H1 (cell line): ENCODE measurements around the gene CPEB3. TPM values are rescaled to one million over a fixed set of nuclear protein-coding genes. Genes with fewer than 3 reads are reported as not detected.

Experiments
- CTCF ChIA-PET: fragments of 300-600 bp; sonication (Branson Sonifier 250); formaldehyde crosslinking; loops from one replicate; lab custom pipeline; 2021; ENCODE audit not compliant: partially characterized antibody; lab: Charles Lee
- POLR2A ChIA-PET: fragments of 300-600 bp; sonication (Branson Sonifier 250); formaldehyde crosslinking; loops from one replicate; lab custom pipeline; 2021; ENCODE audit warnings: inconsistent platforms; ENCODE audit not compliant: partially characterized antibody; lab: Charles Lee
- DNase-seq, 2 experiments: peaks; one replicate each; pipeline versions ENCODE4 v3.0.0 to v3.0.0-alpha.2; 2010 to 2022; ENCODE audit warnings: low spot score in 2 of 2, low read depth in 1 of 2, mixed read lengths in 1 of 2
- FAIRE-seq: peaks from 2 replicates; lab custom pipeline; 2011; peaks lifted over from hg19 to GRCh38; lab: Jason Lieb, UNC
- H2AFZ ChIP-seq: 2 replicates; pipeline ENCODE4 v1.8.1; 2012; ENCODE audit warnings: low read length, inconsistent platforms
- H2AK5ac ChIP-seq: 2 replicates; pipeline ENCODE4 v1.6.1; 2013; ENCODE audit warnings: low read depth, low read length
- H2BK120ac ChIP-seq: replicated peaks from 2 replicates; pipeline ENCODE3; 2013; ENCODE audit warnings: low read depth, low read length, inconsistent platforms
- H2BK12ac ChIP-seq: 2 replicates; pipeline ENCODE4 v1.6.1; 2013; ENCODE audit warnings: low read depth, low read length
- H2BK15ac ChIP-seq: 2 replicates; pipeline ENCODE4 v1.6.1; 2013; ENCODE audit warnings: low read length
- H2BK20ac ChIP-seq: 2 replicates; pipeline ENCODE4 v1.6.1; 2013; ENCODE audit warnings: low read length
- H2BK5ac ChIP-seq: 2 replicates; pipeline ENCODE4 v1.6.1; 2013; ENCODE audit warnings: low read depth, low read length
- H3K14ac ChIP-seq: 2 replicates; pipeline ENCODE4 v1.6.1; 2013; ENCODE audit warnings: inconsistent platforms; ENCODE audit not compliant: insufficient read length
- H3K18ac ChIP-seq: 2 replicates; pipeline ENCODE4 v1.6.1; 2013; ENCODE audit warnings: low read length; ENCODE audit errors: extremely low read depth
- H3K23ac ChIP-seq: 2 replicates; pipeline ENCODE4 v1.6.1; 2013; ENCODE audit warnings: inconsistent platforms; ENCODE audit not compliant: insufficient read length
- H3K23me2 ChIP-seq: 2 replicates; pipeline ENCODE4 v1.6.1; 2013; ENCODE audit warnings: low read depth, low read length
- H3K27ac ChIP-seq: 2 replicates; pipeline ENCODE4 v1.6.1; 2011; ENCODE audit warnings: low read depth, low read length, inconsistent platforms
- H3K27me3 ChIP-seq, 4 experiments: replicated peaks in 1 of 4; 1 replicate in 1 of 4; 2 replicates in 3 of 4; pipeline versions ENCODE4 v1.6.1 to v1.8.1; 2011 to 2013; ENCODE audit warnings: low read length in 3 of 4, mild to moderate bottlenecking in 3 of 4, inconsistent platforms in 2 of 4, mixed read lengths in 2 of 4, moderate library complexity in 1 of 4; ENCODE audit not compliant: control insufficient read depth in 3 of 4, insufficient read depth in 3 of 4; ENCODE audit errors: extremely low read depth in 1 of 4
- H3K36me3 ChIP-seq, 4 experiments: 2 replicates each; pipeline versions ENCODE4 v1.6.1 to v1.8.1; 2011 to 2013; ENCODE audit warnings: mild to moderate bottlenecking in 4 of 4, low read length in 3 of 4, moderate library complexity in 2 of 4, control low read depth in 1 of 4, inconsistent platforms in 1 of 4; ENCODE audit not compliant: insufficient read depth in 4 of 4, control insufficient read depth in 2 of 4
- H3K4ac ChIP-seq: replicated peaks from 2 replicates; pipeline ENCODE3; 2013; ENCODE audit warnings: low read length, low read depth, mixed read lengths, inconsistent platforms; ENCODE audit not compliant: insufficient read length
- H3K4me1 ChIP-seq, 4 experiments: replicated peaks in 1 of 4; 1 replicate in 1 of 4; 2 replicates in 3 of 4; pipeline versions ENCODE4 v1.6.1 to v1.8.1; 2011 to 2013; ENCODE audit warnings: low read length in 3 of 4, inconsistent platforms in 2 of 4, mixed read lengths in 1 of 4; ENCODE audit not compliant: insufficient read depth in 4 of 4, control insufficient read depth in 3 of 4
- H3K4me2 ChIP-seq, 2 experiments: 2 replicates each; pipeline versions ENCODE4 v1.6.1 to v1.8.1; 2011 to 2013; ENCODE audit warnings: low read depth in 2 of 2, low read length in 2 of 2, control low read depth in 1 of 2, inconsistent platforms in 1 of 2, mild to moderate bottlenecking in 1 of 2; ENCODE audit not compliant: insufficient read depth in 1 of 2
- H3K4me3 ChIP-seq, 4 experiments: fragments of 200-600, 300-600 bp in 1 of 4; sonication (generic), shearing (Covaris generic), sonication (Bioruptor Twin) in 1 of 4; 2 replicates each; pipeline versions ENCODE4 v1.5.1 to v1.8.1; 2011 to 2016; ENCODE audit warnings: low read length in 4 of 4, low read depth in 3 of 4, control low read depth in 2 of 4, inconsistent platforms in 2 of 4, mild to moderate bottlenecking in 2 of 4, mixed read lengths in 1 of 4, moderate library complexity in 1 of 4; ENCODE audit not compliant: insufficient read depth in 2 of 4; ENCODE audit errors: extremely low read depth in 1 of 4
- H3K56ac ChIP-seq: replicated peaks from 2 replicates; pipeline ENCODE3; 2013; ENCODE audit warnings: low read depth, mild to moderate bottlenecking, mixed read lengths, low read length, inconsistent platforms; ENCODE audit not compliant: insufficient read length
- H3K79me1 ChIP-seq: 2 replicates; pipeline ENCODE4 v1.6.1; 2013; ENCODE audit warnings: low read depth, low read length, control low read depth
- H3K79me2 ChIP-seq, 2 experiments: 2 replicates each; pipeline versions ENCODE4 v1.6.1 to v1.8.1; 2012 to 2013; ENCODE audit warnings: low read length in 2 of 2, mild to moderate bottlenecking in 2 of 2, inconsistent platforms in 1 of 2; ENCODE audit not compliant: insufficient read depth in 2 of 2, control insufficient read depth in 1 of 2
- H3K9ac ChIP-seq, 4 experiments: replicated peaks in 1 of 4; 1 replicate in 1 of 4; 2 replicates in 3 of 4; pipeline versions ENCODE4 v1.6.1 to v1.8.1; 2011 to 2013; ENCODE audit warnings: low read depth in 3 of 4, low read length in 3 of 4, control low read depth in 2 of 4, mild to moderate bottlenecking in 2 of 4, moderate library complexity in 2 of 4, inconsistent platforms in 1 of 4; ENCODE audit errors: extremely low read depth in 1 of 4
- H3K9me3 ChIP-seq, 2 experiments: 2 replicates each; pipeline versions ENCODE4 v1.6.1 to v1.8.1; 2012 to 2013; ENCODE audit warnings: mild to moderate bottlenecking in 2 of 2, moderate library complexity in 2 of 2, control low read depth in 1 of 2, inconsistent platforms in 1 of 2, low read depth in 1 of 2, low read length in 1 of 2, mixed read lengths in 1 of 2; ENCODE audit not compliant: insufficient read depth in 2 of 2
- H4K20me1 ChIP-seq, 2 experiments: replicated peaks in 1 of 2; 2 replicates each; pipeline versions ENCODE3 to v1.8.1; 2011 to 2013; ENCODE audit warnings: inconsistent platforms in 2 of 2, low read length in 2 of 2, mild to moderate bottlenecking in 1 of 2; ENCODE audit not compliant: insufficient read depth in 2 of 2, control insufficient read depth in 1 of 2
- H4K5ac ChIP-seq: 2 replicates; pipeline ENCODE4 v1.6.1; 2013; ENCODE audit warnings: low read length, low read depth, mixed read lengths, inconsistent platforms; ENCODE audit not compliant: insufficient read length
- H4K8ac ChIP-seq: 2 replicates; pipeline ENCODE4 v1.8.0; 2013; ENCODE audit warnings: mild to moderate bottlenecking, moderate library complexity, low read length, inconsistent platforms; ENCODE audit not compliant: insufficient read depth; ENCODE audit errors: extremely low read depth
- H4K91ac ChIP-seq: replicated peaks from 2 replicates; pipeline ENCODE3; 2013; ENCODE audit warnings: low read length, mixed read lengths, inconsistent platforms; ENCODE audit not compliant: insufficient read length
- CHD1 ChIP-seq: IDR thresholded peaks from 2 replicates; pipeline ENCODE4 v1.6.1; 2012; ENCODE audit warnings: low read depth, low read length, improper control_type of control experiment
- FOSL1 ChIP-seq: IDR thresholded peaks from 2 replicates; pipeline ENCODE4 v1.6.1; 2011; ENCODE audit warnings: mild to moderate bottlenecking, low read depth, low read length, moderate library complexity; ENCODE audit not compliant: insufficient read depth
- HDAC2 ChIP-seq, 2 experiments: fragments of 300-600 bp in 1 of 2; sonication (generic) in 1 of 2; IDR thresholded peaks; 2 replicates each; pipeline ENCODE4 v1.6.1; 2011 to 2012; ENCODE audit warnings: low read depth in 2 of 2, low read length in 2 of 2, mild to moderate bottlenecking in 2 of 2, moderate library complexity in 2 of 2, borderline replicate concordance in 1 of 2, inconsistent platforms in 1 of 2
- KDM4A ChIP-seq: IDR thresholded peaks from one replicate; pipeline ENCODE4 v1.7.1; 2012; ENCODE audit warnings: low read depth, mild to moderate bottlenecking, moderate library complexity, low read length, inconsistent platforms; ENCODE audit not compliant: severe bottlenecking
- NRF1 ChIP-seq: IDR thresholded peaks from 2 replicates; pipeline ENCODE4 v1.6.1; 2011; ENCODE audit warnings: mild to moderate bottlenecking, low read depth, low read length, improper control_type of control experiment
- PHF8 ChIP-seq: fragments of 200-600 bp; sonication (generic); conservative IDR thresholded peaks from 2 replicates; pipeline ENCODE4 v1.7.1; 2012; ENCODE audit warnings: low read depth, mild to moderate bottlenecking, inconsistent platforms, low read length, moderate library complexity
- RBBP5 ChIP-seq: IDR thresholded peaks from 2 replicates; pipeline ENCODE4 v1.7.1; 2012; ENCODE audit warnings: low read depth, mild to moderate bottlenecking, inconsistent platforms, low read length, moderate library complexity, borderline replicate concordance
- RNF2 ChIP-seq: fragments of 200-900, 300-1000 bp; sonication (generic); IDR thresholded peaks from 2 replicates; pipeline ENCODE4 v1.7.1; 2016; ENCODE audit warnings: borderline replicate concordance, low read depth, mild to moderate bottlenecking, antibody characterized with exemption, low read length; ENCODE audit not compliant: poor library complexity, severe bottlenecking; ENCODE audit errors: missing control alignments
- SIX5 ChIP-seq: IDR thresholded peaks from 2 replicates; pipeline ENCODE4 v1.6.1; 2011; ENCODE audit warnings: mild to moderate bottlenecking, low read depth, low read length
- SP2 ChIP-seq: IDR thresholded peaks from 2 replicates; pipeline ENCODE4 v1.6.1; 2012; ENCODE audit warnings: mild to moderate bottlenecking, low read length, inconsistent platforms
- SUZ12 ChIP-seq: fragments of 200-600 bp; sonication (generic); IDR thresholded peaks from 2 replicates; pipeline ENCODE4 v1.6.1; 2012; ENCODE audit warnings: mild to moderate bottlenecking, inconsistent platforms, low read length, moderate library complexity, mixed read lengths
- TCF12 ChIP-seq: IDR thresholded peaks from 2 replicates; pipeline ENCODE4 v1.6.1; 2011; ENCODE audit warnings: low read depth, mild to moderate bottlenecking, low read length
- WGBS, 2 experiments: shearing (Covaris generic) in 1 of 2; methylation state at CpG; one replicate each; pipeline versions ENCODE4 v1.1.6 to v1.1.7; 2013 to 2015; ENCODE audit warnings: low lambda C conversion rate in 2 of 2, mixed read lengths in 2 of 2, inconsistent platforms in 1 of 2, low coverage in 1 of 2, missing lambda C conversion rate in 1 of 2; ENCODE audit not compliant: insufficient replicate concordance in 2 of 2, insufficient coverage in 1 of 2, insufficient read length in 1 of 2; ENCODE audit errors: extremely low coverage in 1 of 2, missing lambda C conversion rate in 1 of 2; 5-methylcytosine and 5-hydroxymethylcytosine counted together
- polyA plus RNA-seq, 7 experiments: library from polyadenylated mRNA; depleted of rRNA in 3 of 7; stranded (reverse) in 5 of 7; unstranded in 2 of 7; fragments of >200 nt in 5 of 7; fragments of 200-250 nt in 2 of 7; gene quantifications; 1 replicate in 5 of 7; 2 replicates in 1 of 7; 4 replicates in 1 of 7; pipeline versions ENCODE4 v1.2.1 to v1.2.3, GENCODE V29; 2011 to 2013; ENCODE audit warnings: missing spikeins in 2 of 7, mixed read lengths in 2 of 7
- total RNA-seq: library from RNA; stranded (reverse); fragmentation: NEBNext Ultra II Directional; extraction: Animal tissue kit (Norgen Biotek cat#: 25700); gene quantifications from 2 replicates; pipeline ENCODE4 v1.2.1, GENCODE V29; 2021

Gene CPEB3
- total and polyA plus RNA-seq, 2 of the 8 experiments (the other 6 are each of a cell fraction or from before 2014, with no cell fraction given) = 0.39 to 1.7 TPM

DNA sequence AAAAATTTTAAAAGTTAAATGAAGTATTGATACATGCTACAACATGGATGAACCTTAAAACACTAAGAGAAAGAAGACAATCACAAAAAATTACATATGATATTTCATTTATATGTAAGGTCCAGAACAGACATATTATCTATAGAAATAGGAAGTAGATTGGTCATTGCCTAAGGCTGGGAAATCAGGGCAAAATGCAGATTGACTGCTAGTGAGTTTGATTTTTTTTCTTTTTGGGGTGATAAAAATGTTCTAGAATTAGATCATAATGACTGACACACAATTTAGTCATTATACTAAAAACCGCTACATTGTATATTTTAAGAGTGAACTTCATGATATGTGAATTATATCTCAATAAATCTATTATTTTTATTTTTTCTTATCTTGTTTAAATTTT lies 88.3 kb downstream of the CPEB3 start:
- no peak overlapping the region for H3K18ac ChIP-seq
- H2AK5ac ChIP-seq = no peak overlapping the region
- H3K4me1 ChIP-seq = no peaks in the 10 kb centered on the region
- H2AFZ ChIP-seq = no peak overlapping the region
- no peak overlapping the region for H2BK12ac ChIP-seq
- no peak overlapping the region for H3K4me2 ChIP-seq
- H3K27ac ChIP-seq = no peak overlapping the region
- no peak overlapping the region for H3K56ac ChIP-seq
- WGBS, 2 experiments = 45% methylated on average over 1 of the region's 1 CpG; no CpG with 5 or more reads in 1 of the 2 experiments
- H3K9me3 ChIP-seq = no peaks in the 10 kb centered on the region
- H4K5ac ChIP-seq = no peak overlapping the region
- H4K91ac ChIP-seq = no peak overlapping the region
- FAIRE-seq (no peak), DNase-seq (no peak)
- no peaks in the 10 kb centered on the region for H3K79me2 ChIP-seq
- H3K9ac ChIP-seq = no peak overlapping the region
- POLR2A ChIA-PET = no interaction called here
- H3K79me1 ChIP-seq = no peaks in the 10 kb centered on the region
- no peak overlapping the region for H2BK120ac ChIP-seq
- no peak overlapping the region for H4K8ac ChIP-seq
- H2BK5ac ChIP-seq = no peak overlapping the region
- TF ChIP-seq HDAC2 (IDR thresholded peaks at IDR 0.05; ENCODE audit: borderline replicate concordance in 1 of 2, low read depth in 2 of 2, low read length in 2 of 2) (no peak), SUZ12 (no peak), SIX5 (no peak), CHD1 (no peak), TCF12 (no peak), RBBP5 (no peak), FOSL1 (no peak), KDM4A (no peak), PHF8 (no peak), NRF1 (no peak), SP2 (no peak), RNF2 (no peak)
- CTCF ChIA-PET = interaction anchor here (2.2 kb wide), 1 partner anchor 21 kb away, joined by 8 read pairs; no protein-coding TSS in a partner anchor
- no peaks in the 10 kb centered on the region for H3K27me3 ChIP-seq
- H4K20me1 ChIP-seq = no peaks in the 10 kb centered on the region
- H2BK15ac ChIP-seq = no peak overlapping the region
- no peaks in the 10 kb centered on the region for H3K36me3 ChIP-seq
- no peak overlapping the region for H3K23ac ChIP-seq
- H2BK20ac ChIP-seq = no peak overlapping the region
- no peak overlapping the region for H3K4me3 ChIP-seq
- no peak overlapping the region for H3K14ac ChIP-seq
- H3K4ac ChIP-seq = no peak overlapping the region
- no peaks in the 10 kb centered on the region for H3K23me2 ChIP-seq
